Testis (tissue), 2 donors: Measurements from ENCODE around the gene TMEM244.

Experiments
- POLR2A ChIP-seq: fragments of 450-650 bp; IDR thresholded peaks from one replicate; pipeline ENCODE4 v1.6.1; 2017; ENCODE audit warnings: antibody characterized with exemption, mild to moderate bottlenecking, moderate library complexity
- TF ChIP-seq, protein P1 (sequence below), 3 experiments: fragments of 450-650 bp in 2 of 3; fragments of 200-600 bp in 1 of 3; sonication (generic) in 1 of 3; IDR thresholded peaks; one replicate each; pipeline ENCODE4 v1.5.1; 2016 to 2019; ENCODE audit warnings: antibody characterized with exemption in 3 of 3, mild to moderate bottlenecking in 2 of 3, moderate library complexity in 1 of 3

DNA sequence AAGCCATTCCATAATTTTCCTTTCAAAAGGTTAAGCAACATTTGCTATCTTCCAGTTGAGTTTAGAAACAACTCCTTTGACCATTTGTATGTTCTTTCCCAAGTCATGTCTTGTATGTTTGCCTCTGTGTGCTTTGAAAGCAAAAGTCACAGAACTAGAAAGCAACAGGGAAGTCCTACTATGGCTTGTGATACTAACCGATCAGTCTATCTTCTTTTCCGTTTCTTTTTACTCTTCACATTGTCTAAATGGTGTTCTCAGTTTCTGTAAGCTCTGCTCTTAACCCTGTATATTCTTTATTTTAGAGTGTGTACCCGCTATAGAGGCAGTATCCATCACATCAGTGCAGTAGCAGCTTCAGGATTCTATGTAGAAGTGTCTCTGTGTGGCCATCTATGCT is 32.9 kb downstream of the TMEM244 start:
- TF ChIP-seq, protein P1, sequence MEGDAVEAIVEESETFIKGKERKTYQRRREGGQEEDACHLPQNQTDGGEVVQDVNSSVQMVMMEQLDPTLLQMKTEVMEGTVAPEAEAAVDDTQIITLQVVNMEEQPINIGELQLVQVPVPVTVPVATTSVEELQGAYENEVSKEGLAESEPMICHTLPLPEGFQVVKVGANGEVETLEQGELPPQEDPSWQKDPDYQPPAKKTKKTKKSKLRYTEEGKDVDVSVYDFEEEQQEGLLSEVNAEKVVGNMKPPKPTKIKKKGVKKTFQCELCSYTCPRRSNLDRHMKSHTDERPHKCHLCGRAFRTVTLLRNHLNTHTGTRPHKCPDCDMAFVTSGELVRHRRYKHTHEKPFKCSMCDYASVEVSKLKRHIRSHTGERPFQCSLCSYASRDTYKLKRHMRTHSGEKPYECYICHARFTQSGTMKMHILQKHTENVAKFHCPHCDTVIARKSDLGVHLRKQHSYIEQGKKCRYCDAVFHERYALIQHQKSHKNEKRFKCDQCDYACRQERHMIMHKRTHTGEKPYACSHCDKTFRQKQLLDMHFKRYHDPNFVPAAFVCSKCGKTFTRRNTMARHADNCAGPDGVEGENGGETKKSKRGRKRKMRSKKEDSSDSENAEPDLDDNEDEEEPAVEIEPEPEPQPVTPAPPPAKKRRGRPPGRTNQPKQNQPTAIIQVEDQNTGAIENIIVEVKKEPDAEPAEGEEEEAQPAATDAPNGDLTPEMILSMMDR (IDR thresholded peaks at IDR 0.05) = no peak
- TF ChIP-seq POLR2A = no peak
